Germinal center (tissue), 1 donor: Measurements from ENCODE around the gene OR1N2.
"Not testable (repeated sequence)": the region's sequence is repeated elsewhere in the genome, so short reads cannot be mapped to it uniquely, and the experiment has no call there.

Experiments used
- DNase-seq: peaks from one replicate; pipeline ENCODE4 v3.0.0; 2012; ENCODE audit warnings: mixed read lengths, low spot score

Gene OR1N2, protein sequence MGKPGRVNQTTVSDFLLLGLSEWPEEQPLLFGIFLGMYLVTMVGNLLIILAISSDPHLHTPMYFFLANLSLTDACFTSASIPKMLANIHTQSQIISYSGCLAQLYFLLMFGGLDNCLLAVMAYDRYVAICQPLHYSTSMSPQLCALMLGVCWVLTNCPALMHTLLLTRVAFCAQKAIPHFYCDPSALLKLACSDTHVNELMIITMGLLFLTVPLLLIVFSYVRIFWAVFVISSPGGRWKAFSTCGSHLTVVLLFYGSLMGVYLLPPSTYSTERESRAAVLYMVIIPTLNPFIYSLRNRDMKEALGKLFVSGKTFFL

DNA sequence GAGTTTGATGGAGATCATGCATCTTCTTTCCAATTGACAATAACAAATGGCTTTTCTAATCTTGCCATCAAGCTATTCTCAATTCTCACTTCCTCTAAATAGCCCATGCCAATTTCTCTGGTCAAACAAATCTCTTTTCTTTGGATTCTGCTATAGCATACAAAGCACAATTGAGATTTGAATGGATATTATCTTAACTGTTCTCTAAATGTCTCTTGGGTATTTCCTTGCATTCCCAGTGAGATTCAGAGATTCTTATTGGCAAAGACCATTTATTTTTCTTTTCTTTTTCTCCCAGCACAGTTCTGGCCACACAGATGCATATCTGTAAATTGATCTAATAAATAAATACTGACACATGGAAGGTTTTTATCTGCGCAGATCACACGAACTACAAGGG lies at the start of gene OR1N2:
Gene OR1N2 (plus strand): TSS at position 301 of the 400 bp plus-strand sequence. CDS start 100 bp downstream, outside the sequence.
- DNase-seq: no peak

DNA sequence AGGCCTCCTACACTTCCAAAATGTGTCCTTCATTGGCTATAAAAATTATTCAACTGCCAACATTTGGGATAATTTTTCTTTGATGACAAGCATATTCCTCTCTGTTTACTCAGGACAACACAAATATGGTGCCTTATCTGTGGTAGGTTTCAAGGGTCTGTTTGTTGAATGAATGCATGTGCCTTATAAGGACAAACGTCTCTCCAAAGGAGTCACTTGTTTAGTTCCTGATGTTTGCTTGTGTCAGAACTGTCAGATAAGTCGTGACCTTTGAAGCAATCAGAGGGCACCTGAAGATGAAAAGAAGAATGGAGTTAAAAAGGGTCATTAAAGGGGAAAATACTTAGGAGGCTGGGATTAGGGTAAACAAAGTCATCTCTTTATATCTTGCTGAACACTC lies 45.9 kb upstream of the OR1N2 start:
- DNase-seq: no peak

DNA sequence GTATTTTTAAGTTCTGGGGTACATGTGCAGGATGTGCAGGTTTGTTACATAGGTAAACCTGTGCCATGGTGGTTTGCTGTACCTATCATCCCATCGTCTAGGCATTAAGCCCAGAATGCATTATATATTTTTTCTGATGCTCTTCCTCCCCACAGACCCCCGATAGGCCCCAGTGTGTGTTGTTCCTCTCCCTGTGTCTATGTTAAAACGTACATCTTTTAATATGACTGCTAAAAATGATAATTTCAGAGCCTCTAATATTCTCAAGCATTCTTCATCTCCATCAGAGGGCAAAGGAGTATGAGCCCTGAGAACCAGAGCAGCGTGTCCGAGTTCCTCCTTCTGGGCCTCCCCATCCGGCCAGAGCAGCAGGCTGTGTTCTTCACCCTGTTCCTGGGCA lies 42.4 kb upstream of the OR1N2 start, which contains the start of gene OR1J2:
Gene OR1J2 (plus strand): TSS at position 301 of the 400 bp plus-strand sequence. CDS start 0 bp downstream, at position 301.
- DNase-seq: no peak

DNA sequence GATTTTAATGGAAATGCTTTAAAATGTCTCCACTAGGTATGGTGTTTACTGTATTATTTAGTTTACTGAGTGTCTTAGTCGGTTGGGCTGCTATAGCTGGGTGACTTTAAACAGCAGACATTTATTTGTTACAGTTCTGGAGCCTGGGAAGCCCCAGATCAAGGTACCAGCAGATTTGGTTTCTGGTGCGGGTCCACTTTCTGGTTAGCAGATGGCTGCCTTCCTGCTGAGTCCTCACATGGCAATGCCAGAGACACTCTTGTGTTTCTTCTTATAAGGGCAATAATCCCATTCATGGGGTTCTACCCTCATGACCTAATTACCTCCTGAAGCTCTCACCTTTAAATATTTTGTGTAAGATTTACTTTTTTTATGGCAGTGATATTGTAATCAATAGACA lies 34.7 kb upstream of the OR1N2 start:
- DNase-seq: no peak

DNA sequence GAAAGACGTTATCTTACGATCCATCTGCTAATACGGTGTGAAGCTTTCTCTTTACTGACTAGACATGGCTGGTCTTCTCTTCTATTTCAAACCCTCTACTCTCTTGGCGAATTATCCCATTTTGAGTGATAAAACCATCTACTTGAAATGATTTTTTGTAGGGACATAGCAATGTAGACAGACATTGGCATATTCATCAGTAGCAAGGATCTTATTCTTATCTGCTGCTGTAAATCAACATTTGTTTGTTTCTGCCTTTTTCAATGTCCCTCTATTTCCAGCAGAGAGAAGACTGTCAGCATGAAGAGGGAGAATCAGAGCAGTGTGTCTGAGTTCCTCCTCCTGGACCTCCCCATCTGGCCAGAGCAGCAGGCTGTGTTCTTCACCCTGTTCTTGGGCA lies 34.1 kb upstream of the OR1N2 start, which contains the start of gene OR1J4:
Gene OR1J4 (plus strand): TSS at position 301 of the 400 bp plus-strand sequence. CDS start 0 bp downstream, at position 301.
- DNase-seq: no peak

GRCh38 chr9:122519376-122519775 lies 33.5 kb upstream of the OR1N2 start:
- no peak for DNase-seq

DNA sequence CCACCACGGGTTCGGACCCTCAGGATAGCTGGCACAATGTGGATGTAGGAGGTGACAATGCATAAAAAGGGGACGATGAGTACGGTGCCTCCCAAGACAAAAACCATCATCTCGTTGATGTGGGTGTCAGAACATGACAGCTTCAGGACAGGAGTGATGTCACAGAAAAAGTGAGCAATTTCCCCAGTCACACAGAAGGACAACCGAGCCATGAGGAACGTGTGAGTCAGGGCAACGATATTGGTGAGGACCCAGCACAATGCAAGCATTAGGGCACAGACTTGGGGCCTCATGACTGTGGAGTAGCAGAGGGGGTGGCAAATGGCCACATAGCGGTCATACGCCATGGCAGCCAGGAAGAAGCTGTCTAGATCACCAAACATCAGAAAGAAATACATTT lies 26.3 kb upstream of the OR1N2 start:
- no peak for DNase-seq

DNA sequence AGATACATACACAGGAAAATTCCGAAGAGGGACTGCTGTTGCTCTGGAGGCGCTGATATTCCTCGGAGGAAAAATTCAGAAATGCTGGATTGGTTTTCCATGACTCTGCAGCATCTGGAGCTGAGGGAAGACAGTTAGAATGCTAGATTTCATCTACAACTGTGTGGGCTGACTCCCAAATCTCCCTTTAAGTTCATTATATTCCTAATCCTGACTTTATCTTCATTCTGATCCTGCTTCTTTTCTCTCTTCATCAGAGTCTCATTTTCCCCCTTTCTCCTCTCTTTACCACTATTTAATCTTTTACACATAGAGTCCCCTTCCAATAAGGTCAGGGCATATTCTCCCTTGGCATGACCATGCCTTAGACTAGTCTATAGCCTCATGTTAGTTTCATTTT lies 25.7 kb upstream of the OR1N2 start, which contains the start of gene OR1N1:
Gene OR1N1 (minus strand): TSS at position 101 of the 400 bp plus-strand sequence. CDS start 0 bp downstream, at position 101.
- DNase-seq: no peak

GRCh38 chr9:122531157-122531556 lies 21.8 kb upstream of the OR1N2 start:
- not testable (repeated sequence) for DNase-seq

- DNase-seq: no peak
Observed at GRCh38 chr9:122536134-122536533, 16.8 kb upstream of the OR1N2 start.

- DNase-seq: not testable (repeated sequence)
Observed at GRCh38 chr9:122537066-122537465, 15.8 kb upstream of the OR1N2 start.

GRCh38 chr9:122538757-122539156 lies 14.2 kb upstream of the OR1N2 start:
- DNase-seq: no peak

- no peak for DNase-seq
Observed at GRCh38 chr9:122546196-122546595, 6.7 kb upstream of the OR1N2 start.

DNA sequence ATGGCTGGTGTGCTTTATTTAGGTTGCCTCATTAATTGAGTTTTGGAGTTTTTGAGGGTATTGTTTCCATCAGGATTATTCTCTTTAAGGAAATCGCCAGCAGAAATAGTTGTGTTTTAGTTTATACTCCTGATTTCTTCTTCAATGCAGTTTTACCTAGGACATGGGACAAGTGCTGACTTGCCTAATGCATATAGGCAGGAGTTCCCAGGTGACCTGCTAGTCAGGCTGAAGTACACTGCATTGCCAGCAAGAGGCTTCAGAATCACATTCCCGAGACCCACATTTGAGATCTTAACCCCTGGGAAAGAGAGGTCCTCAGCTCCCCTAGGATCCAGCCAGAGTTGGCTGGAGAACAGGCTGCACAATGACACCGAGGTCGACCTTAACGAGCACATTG lies 1.5 kb upstream of the OR1N2 start:
- no peak for DNase-seq

DNA sequence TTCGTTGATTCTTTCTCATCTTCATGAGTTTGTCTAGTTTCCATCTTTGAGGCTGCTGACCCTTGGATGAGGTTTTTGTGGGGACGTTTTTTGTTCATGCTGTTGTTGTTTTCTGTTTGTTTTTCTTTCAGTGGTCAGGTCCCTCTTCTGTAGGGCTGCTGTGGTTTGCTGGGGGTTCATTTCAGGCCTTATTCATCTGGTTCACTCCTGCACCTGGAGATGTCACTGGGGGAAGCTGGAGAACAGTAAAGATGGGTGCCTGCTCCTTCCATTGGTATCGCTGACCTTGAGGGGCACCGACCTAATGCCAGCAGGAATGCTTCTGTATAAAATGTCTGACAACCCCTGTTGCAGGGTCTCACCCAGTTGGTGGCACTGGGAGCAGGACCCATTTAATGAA lies 8.5 kb downstream of the OR1N2 start:
- DNase-seq: no peak

- DNase-seq: no peak
Observed at GRCh38 chr9:122562134-122562760, 9.3 kb downstream of the OR1N2 start.

DNA sequence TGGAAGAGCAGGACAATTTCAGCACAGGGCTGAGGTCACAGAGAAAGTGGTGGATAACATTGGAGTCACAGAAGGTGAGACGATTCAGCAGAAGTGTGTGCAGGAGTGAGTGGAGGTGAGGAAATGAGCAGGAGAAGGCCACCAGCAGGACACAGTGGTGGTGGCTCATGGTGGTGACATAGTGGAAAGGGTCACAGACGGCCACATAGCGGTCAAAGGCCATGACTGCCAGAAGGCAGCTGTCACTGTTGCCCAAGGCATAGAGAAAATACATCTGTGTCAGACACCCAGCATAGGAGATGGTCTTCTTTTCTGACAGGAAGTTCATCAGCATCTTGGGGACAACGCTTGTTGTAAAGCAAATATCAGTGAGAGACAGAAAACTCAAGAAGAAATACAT lies 15.0 kb downstream of the OR1N2 start:
- no peak for DNase-seq

- DNase-seq: no peak
Observed at GRCh38 chr9:122572456-122572855, 19.5 kb downstream of the OR1N2 start.

DNA sequence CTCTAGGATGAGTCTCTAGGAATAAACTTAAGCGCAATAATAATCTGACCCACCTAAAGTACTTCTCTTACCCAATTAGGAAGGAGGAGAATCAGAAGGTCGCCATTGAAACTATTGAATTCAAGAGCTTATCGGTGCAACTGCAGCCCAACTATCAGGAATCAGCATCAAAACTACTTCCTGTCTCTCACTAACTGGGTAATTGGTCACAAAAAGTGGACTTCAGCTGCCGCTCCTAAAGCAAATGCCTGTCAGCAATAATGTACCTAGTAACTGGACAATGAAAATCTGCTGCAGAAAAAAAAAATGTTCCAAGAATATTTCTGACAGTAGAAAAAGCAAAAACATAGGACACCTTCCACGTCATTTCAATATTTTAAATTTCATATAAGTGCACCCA lies 27.0 kb downstream of the OR1N2 start:
- no peak for DNase-seq

GRCh38 chr9:122580360-122580759 lies 27.4 kb downstream of the OR1N2 start:
- no peak for DNase-seq

- not testable (repeated sequence) for DNase-seq
Observed at GRCh38 chr9:122583284-122583683, 30.4 kb downstream of the OR1N2 start, which contains the start of gene OR1L8. OR1L8 (minus strand) TSS chr9:122583384; CDS start chr9:122568477, 14,907 bp downstream.
